ENCODE measurements around the gene EXOC4.

GRCh38 chr7:133382775-133383559 is 130.1 kb downstream of the EXOC4 start:
- TF ChIP-seq CTCF (tag by site-specific recombination; IDR thresholded peaks at IDR 0.05) = no peak
- TF ChIP-seq SETDB1 (IDR thresholded peaks at IDR 0.05; ENCODE audit: insufficient read length, low read length) = no peak
- TF ChIP-seq PATZ1 (tag by site-specific recombination; IDR thresholded peaks at IDR 0.05) = no peak
- no peak for TF ChIP-seq ZNF140 (tag by site-specific recombination; IDR thresholded peaks at IDR 0.05)
- no peak for TF ChIP-seq ZNF501 (tag by site-specific recombination; IDR thresholded peaks at IDR 0.05)
- no peak for TF ChIP-seq SP3 (tag by site-specific recombination; IDR thresholded peaks at IDR 0.05)
- TF ChIP-seq ZSCAN18 (tag by site-specific recombination; IDR thresholded peaks at IDR 0.05) = no peak
- TF ChIP-seq PRDM1 (tag by site-specific recombination; IDR thresholded peaks at IDR 0.05) = no peak
- TF ChIP-seq ZNF362 (tag by site-specific recombination; IDR thresholded peaks at IDR 0.05) = no peak
- TF ChIP-seq REST (tag by site-specific recombination; IDR thresholded peaks at IDR 0.05) = no peak
